Muscle layer of duodenum (tissue), 2 donors: Measurements from ENCODE around the gene TSGA10IP.

ENCODE experiments used
- H3K27ac ChIP-seq: one replicate; pipeline ENCODE4 v1.7.0; 2013; ENCODE audit warnings: mild to moderate bottlenecking, low read length
- H3K27me3 ChIP-seq: one replicate; pipeline ENCODE4 v1.7.0; 2013; ENCODE audit warnings: low read depth, mild to moderate bottlenecking, control low read depth, low read length
- H3K36me3 ChIP-seq, 2 donors: one replicate each; pipeline ENCODE4 v1.7.0; 2013; ENCODE audit warnings: low read length in 2 of 2, control low read depth in 1 of 2, mild to moderate bottlenecking in 1 of 2; ENCODE audit not compliant: insufficient read depth in 2 of 2, control insufficient read depth in 1 of 2
- H3K4me1 ChIP-seq, 2 donors: one replicate each; pipeline ENCODE4 v1.7.0; 2013; ENCODE audit warnings: low read length in 2 of 2, mild to moderate bottlenecking in 2 of 2, control low read depth in 1 of 2, moderate library complexity in 1 of 2; ENCODE audit not compliant: insufficient read depth in 2 of 2, control insufficient read depth in 1 of 2
- H3K4me3 ChIP-seq, 2 donors: one replicate each; pipeline ENCODE4 v1.7.0; 2013; ENCODE audit warnings: low read length in 2 of 2, low read depth in 1 of 2, mild to moderate bottlenecking in 1 of 2
- H3K9me3 ChIP-seq, 2 donors: one replicate each; pipeline ENCODE4 v1.7.0; 2013; ENCODE audit warnings: low read length in 2 of 2, control low read depth in 1 of 2, mild to moderate bottlenecking in 1 of 2; ENCODE audit not compliant: control insufficient read depth in 1 of 2
- donor health status: healthy.

The TSGA10IP gene

GRCh38 chr11:65952052-65952521 is 6.8 kb downstream of the TSGA10IP start:
- H3K9me3 ChIP-seq, result no peaks in the 10 kb centered on the region
- no peak overlapping the region for H3K4me3 ChIP-seq
- no peaks in the 10 kb centered on the region for H3K4me1 ChIP-seq
- no peaks in the 10 kb centered on the region for H3K36me3 ChIP-seq
- H3K27ac ChIP-seq, result no peak overlapping the region
- H3K27me3 ChIP-seq, result no peaks in the 10 kb centered on the region

GRCh38 chr11:65953471-65953870 is 8.2 kb downstream of the TSGA10IP start:
- no peaks in the 10 kb centered on the region for H3K9me3 ChIP-seq
- no peak overlapping the region for H3K27ac ChIP-seq
- H3K4me3 ChIP-seq, result no peak overlapping the region
- no peaks in the 10 kb centered on the region for H3K4me1 ChIP-seq
- H3K36me3 ChIP-seq, result no peaks in the 10 kb centered on the region
- H3K27me3 ChIP-seq, result no peaks in the 10 kb centered on the region

GRCh38 chr11:65954771-65955170 is 9.5 kb downstream of the TSGA10IP start:
- Histone ChIP-seq H3K4me1 (no peaks in the 10 kb centered on the region), H3K9me3 (no peaks in the 10 kb centered on the region), H3K36me3 (no peaks in the 10 kb centered on the region), H3K27me3 (no peaks in the 10 kb centered on the region), H3K27ac (no peak overlapping the region), H3K4me3 (no peak overlapping the region)

- Histone ChIP-seq H3K27me3 (no peaks in the 10 kb centered on the region), H3K4me1 (peaks cover 10 to 14% of the 10 kb centered on the region in 2 donors), H3K4me3 (no peak overlapping the region), H3K27ac (no peak overlapping the region), H3K36me3 (no peaks in the 10 kb centered on the region), H3K9me3 (no peaks in the 10 kb centered on the region)
Measured at GRCh38 chr11:65958291-65958690, 13.0 kb downstream of the TSGA10IP start.

- Histone ChIP-seq H3K4me1 (peaks cover 10 to 20% of the 10 kb centered on the region in 2 donors), H3K4me3 (no peak overlapping the region), H3K36me3 (peaks cover 1 to 3% of the 10 kb centered on the region in 2 donors), H3K9me3 (no peaks in the 10 kb centered on the region), H3K27ac (no peak overlapping the region), H3K27me3 (no peaks in the 10 kb centered on the region)
Measured at GRCh38 chr11:65958774-65959420, 13.6 kb downstream of the TSGA10IP start.

- Histone ChIP-seq H3K9me3 (no peaks in the 10 kb centered on the region), H3K4me1 (peaks cover 10 to 26% of the 10 kb centered on the region in 2 donors), H3K27ac (peak overlapping the region; percentile 98), H3K27me3 (no peaks in the 10 kb centered on the region), H3K4me3 (peak overlapping the region; percentile 96 to 97), H3K36me3 (peaks cover 20 to 22% of the 10 kb centered on the region in 2 donors)
Measured at GRCh38 chr11:65960824-65961266, 15.6 kb downstream of the TSGA10IP start.

GRCh38 chr11:65961267-65962140 is 16.2 kb downstream of the TSGA10IP start, which contains the start of gene SART1:
SART1 (plus strand) TSS chr11:65961734; CDS start chr11:65961781, 47 bp downstream.
- peaks cover 26 to 29% of the 10 kb centered on the region in 2 donors for H3K36me3 ChIP-seq
- H3K27ac ChIP-seq, result peak within 1 kb of the TSS; percentile 98
- peaks cover 10 to 26% of the 10 kb centered on the region in 2 donors for H3K4me1 ChIP-seq
- H3K27me3 ChIP-seq, result no peaks in the 10 kb centered on the region
- H3K4me3 ChIP-seq, result peak within 1 kb of the TSS; percentile 96 to 97
- H3K9me3 ChIP-seq, result no peaks in the 10 kb centered on the region

GRCh38 chr11:65962141-65962564 is 16.9 kb downstream of the TSGA10IP start:
- Histone ChIP-seq H3K36me3 (peaks cover 32 to 35% of the 10 kb centered on the region in 2 donors), H3K27me3 (no peaks in the 10 kb centered on the region), H3K9me3 (no peaks in the 10 kb centered on the region), H3K4me1 (peaks cover 10 to 26% of the 10 kb centered on the region in 2 donors), H3K4me3 (peak overlapping the region; percentile 76 to 96), H3K27ac (peak overlapping the region; percentile 7)

GRCh38 chr11:65964906-65965305 is 19.6 kb downstream of the TSGA10IP start:
- Histone ChIP-seq H3K27ac (no peak overlapping the region), H3K27me3 (no peaks in the 10 kb centered on the region), H3K9me3 (no peaks in the 10 kb centered on the region), H3K4me3 (no peak overlapping the region), H3K4me1 (peaks cover 10 to 26% of the 10 kb centered on the region in 2 donors), H3K36me3 (peaks cover 41 to 63% of the 10 kb centered on the region in 2 donors)

GRCh38 chr11:65965986-65966762 is 20.9 kb downstream of the TSGA10IP start:
- Histone ChIP-seq H3K36me3 (peaks cover 45 to 70% of the 10 kb centered on the region in 2 donors), H3K27ac (no peak overlapping the region), H3K27me3 (no peaks in the 10 kb centered on the region), H3K4me1 (peaks cover 10 to 26% of the 10 kb centered on the region in 2 donors), H3K4me3 (no peak overlapping the region), H3K9me3 (no peaks in the 10 kb centered on the region)
